ENCODE measurements around the gene PNMA6E. TPM values are rescaled to one million over a fixed set of nuclear protein-coding genes. Genes with fewer than 3 reads are reported as not detected.

PNMA6E gene
- total RNA-seq (2022; extraction: Qiagen RNA extraction): 0.03 TPM in 1 of 5 replicates, not detected in the others

GRCh38 chrX:153401133-153401764 is at the start of gene PNMA6E:
Gene PNMA6E (minus strand): TSS chrX:153401350. CDS start chrX:153398849, 2,501 bp downstream.

GRCh38 chrX:153445856-153446635 is 44.9 kb upstream of the PNMA6E start, which contains the start of gene TREX2:
Gene TREX2 (minus strand): TSS chrX:153446056. CDS start chrX:153445430, 626 bp downstream.

GRCh38 chrX:153411255-153411987 is 10.3 kb upstream of the PNMA6E start, which contains the start of gene ZFP92:
Gene ZFP92 (plus strand): TSS chrX:153411472. CDS start chrX:153418323, 6,851 bp downstream.

Other genes starting within 250 kb of the PNMA6E start
- 0.05 to 0.09 TPM (median 0.06 TPM) in 4 of 5 replicates, not detected in the other for gene MAGEA1, start 222.1 kb downstream of the PNMA6E start, total RNA-seq (2022; extraction: Qiagen RNA extraction)
- gene PNMA6F, start 79.6 kb downstream of the PNMA6E start, total RNA-seq (2022; extraction: Qiagen RNA extraction): 0.02 TPM in 1 of 5 replicates, not detected in the others
- 4.6 to 6.6 TPM (median 5.8 TPM) in 5 replicates for gene ZNF275, start 67.2 kb downstream of the PNMA6E start, total RNA-seq (2022; extraction: Qiagen RNA extraction)
- gene ZFP92, start 10.1 kb upstream of the PNMA6E start, total RNA-seq (2022; extraction: Qiagen RNA extraction): 0.52 to 0.62 TPM (median 0.56 TPM) in 5 replicates
- 1.2 to 1.8 TPM (median 1.5 TPM) in 5 replicates for gene TREX2, start 44.7 kb upstream of the PNMA6E start, total RNA-seq (2022; extraction: Qiagen RNA extraction)
- 51.1 to 62.7 TPM (median 55.5 TPM) in 5 replicates for gene HAUS7, start 69.2 kb upstream of the PNMA6E start, total RNA-seq (2022; extraction: Qiagen RNA extraction)
- not detected in 5 replicates for gene BGN, start 93.6 kb upstream of the PNMA6E start, total RNA-seq (2022; extraction: Qiagen RNA extraction)
- gene ATP2B3, start 116.3 kb upstream of the PNMA6E start, total RNA-seq (2022; extraction: Qiagen RNA extraction): 0.05 to 0.31 TPM (median 0.12 TPM) in 5 replicates
- 40.9 to 59.7 TPM (median 57.6 TPM) in 5 replicates for gene CCNQ, start 197.8 kb upstream of the PNMA6E start, total RNA-seq (2022; extraction: Qiagen RNA extraction)
- 1.0 to 1.6 TPM (median 1.5 TPM) in 5 replicates for gene DUSP9, start 245.9 kb upstream of the PNMA6E start, total RNA-seq (2022; extraction: Qiagen RNA extraction)

Measured in A549 treated with Hydrocortisone at 1 μM for 4 hours (cell line).